GM12873 (cell line): ENCODE measurements around the gene HOXB6.

Experiments used
- TF ChIP-seq, protein P1 (sequence below): IDR thresholded peaks from 2 replicates; pipeline ENCODE4 v1.5.1; 2012; ENCODE audit warnings: low read depth, mild to moderate bottlenecking, moderate library complexity, low read length, control low read depth; ENCODE audit not compliant: insufficient read depth; ENCODE audit errors: missing control alignments

The HOXB6 gene

DNA sequence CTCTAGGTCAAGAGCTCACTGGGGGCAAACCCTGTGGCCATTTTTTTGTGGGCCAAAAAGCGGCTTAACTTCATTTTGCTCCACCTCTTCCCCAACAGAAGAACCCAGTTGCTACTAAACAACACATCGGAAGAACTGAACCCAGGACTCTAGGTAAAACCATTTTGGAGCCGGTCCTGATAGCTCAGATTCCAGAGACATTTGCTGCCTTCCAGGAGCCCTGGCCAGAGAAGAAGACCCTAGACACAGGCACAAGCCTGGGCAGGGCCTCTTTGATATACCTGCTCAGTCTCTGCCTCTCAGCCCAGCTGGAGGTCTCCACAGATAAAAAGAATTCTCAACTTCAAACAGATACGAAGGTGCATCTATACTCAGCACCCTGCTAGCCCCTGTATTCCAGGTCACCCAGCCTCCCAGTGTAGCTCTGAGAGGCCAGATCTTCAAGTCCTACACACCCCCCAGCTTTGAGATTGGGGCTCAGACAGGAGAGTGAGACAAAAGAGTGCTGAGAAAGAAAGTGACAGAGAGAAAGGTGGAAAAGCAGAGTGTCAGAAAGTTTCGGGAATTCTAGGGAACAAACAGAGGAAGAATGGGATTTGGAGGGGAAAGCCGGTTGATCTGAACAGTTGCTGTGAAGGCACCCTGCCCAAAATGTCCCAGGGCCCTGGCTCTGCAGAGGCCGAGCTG, 27.9 kb upstream of the HOXB6 start:
- TF ChIP-seq, protein P1, sequence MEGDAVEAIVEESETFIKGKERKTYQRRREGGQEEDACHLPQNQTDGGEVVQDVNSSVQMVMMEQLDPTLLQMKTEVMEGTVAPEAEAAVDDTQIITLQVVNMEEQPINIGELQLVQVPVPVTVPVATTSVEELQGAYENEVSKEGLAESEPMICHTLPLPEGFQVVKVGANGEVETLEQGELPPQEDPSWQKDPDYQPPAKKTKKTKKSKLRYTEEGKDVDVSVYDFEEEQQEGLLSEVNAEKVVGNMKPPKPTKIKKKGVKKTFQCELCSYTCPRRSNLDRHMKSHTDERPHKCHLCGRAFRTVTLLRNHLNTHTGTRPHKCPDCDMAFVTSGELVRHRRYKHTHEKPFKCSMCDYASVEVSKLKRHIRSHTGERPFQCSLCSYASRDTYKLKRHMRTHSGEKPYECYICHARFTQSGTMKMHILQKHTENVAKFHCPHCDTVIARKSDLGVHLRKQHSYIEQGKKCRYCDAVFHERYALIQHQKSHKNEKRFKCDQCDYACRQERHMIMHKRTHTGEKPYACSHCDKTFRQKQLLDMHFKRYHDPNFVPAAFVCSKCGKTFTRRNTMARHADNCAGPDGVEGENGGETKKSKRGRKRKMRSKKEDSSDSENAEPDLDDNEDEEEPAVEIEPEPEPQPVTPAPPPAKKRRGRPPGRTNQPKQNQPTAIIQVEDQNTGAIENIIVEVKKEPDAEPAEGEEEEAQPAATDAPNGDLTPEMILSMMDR, result no peak

DNA sequence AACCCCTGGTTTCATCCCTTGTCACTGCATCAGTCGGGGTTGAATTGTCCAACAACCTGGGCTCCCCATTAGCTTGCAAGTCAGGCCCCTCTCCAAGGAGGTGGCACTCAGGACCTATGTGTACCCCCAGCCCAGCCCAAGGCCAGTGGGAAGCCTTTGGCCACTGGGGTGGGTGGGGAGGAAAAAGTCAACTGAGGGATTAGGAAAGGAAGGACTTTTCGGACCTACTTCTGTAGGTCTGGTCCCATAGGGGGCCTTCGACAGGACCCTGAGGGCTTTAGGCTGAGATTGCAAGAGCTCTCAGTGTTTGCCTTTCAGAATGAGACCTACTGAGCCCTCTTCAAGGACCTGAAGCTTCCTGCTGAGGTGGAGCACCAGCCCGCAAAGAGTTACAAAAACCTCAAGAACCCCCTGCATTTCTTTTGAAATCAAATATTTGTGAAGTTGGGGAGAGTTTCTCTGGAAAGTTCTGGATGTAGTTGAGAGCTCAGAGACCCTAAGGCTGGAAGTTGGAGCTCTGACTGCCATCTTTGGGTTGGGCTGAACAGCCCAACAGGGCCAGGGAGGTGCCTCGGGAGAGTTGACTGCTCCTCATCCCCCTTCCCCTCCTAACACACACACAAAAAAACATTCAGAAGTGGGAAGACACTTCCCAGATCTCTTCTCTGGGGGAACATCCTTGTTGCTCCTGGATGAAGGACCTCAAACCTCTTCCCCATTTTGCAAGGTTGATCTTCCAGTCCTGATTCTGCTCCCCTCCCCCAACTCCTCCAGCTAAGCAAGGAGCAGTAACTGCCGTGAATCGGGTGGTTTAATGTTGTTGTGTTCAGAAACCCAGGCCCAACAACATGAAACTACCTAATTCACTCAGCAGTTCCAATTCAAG, 27.1 kb upstream of the HOXB6 start:
- TF ChIP-seq, protein P1, result no peak

DNA sequence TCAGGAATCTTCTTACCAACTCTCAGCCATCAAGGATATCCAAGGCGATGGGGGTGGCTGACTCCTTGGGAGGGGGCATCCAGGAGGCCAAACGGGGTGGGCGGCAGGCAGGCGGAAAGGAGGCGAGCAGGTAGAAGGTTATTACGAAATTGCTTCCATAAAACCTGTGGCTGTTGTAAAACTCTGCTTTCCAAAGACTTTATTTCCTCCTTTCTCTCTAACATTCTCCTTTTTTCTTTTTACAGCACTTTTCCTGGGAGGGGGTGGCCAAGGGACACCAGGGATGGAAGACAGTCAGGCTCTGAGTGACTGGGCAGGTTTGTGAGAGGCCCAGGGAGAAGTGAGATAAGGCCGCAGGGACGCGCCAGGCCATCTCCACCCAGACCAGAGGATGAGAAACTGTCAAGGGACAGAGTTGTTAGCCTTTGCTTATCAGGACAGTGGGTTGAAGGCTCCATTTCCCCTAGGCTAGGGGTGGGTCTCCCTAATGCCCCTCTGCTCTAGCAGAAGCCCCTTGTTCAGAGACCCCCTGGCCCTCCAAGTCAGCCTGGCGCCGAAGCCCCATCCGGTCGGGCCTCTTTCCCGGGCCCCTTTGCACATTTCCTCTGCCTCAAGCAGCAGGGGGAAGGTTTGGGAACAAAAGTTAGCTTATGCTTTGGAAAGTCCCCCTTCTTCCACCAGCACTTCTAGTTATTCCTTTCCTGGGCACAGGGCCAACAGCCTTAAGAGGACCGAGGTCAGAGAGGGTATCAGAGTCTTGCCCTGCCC, 26.3 kb upstream of the HOXB6 start:
- TF ChIP-seq, protein P1, result no peak

DNA sequence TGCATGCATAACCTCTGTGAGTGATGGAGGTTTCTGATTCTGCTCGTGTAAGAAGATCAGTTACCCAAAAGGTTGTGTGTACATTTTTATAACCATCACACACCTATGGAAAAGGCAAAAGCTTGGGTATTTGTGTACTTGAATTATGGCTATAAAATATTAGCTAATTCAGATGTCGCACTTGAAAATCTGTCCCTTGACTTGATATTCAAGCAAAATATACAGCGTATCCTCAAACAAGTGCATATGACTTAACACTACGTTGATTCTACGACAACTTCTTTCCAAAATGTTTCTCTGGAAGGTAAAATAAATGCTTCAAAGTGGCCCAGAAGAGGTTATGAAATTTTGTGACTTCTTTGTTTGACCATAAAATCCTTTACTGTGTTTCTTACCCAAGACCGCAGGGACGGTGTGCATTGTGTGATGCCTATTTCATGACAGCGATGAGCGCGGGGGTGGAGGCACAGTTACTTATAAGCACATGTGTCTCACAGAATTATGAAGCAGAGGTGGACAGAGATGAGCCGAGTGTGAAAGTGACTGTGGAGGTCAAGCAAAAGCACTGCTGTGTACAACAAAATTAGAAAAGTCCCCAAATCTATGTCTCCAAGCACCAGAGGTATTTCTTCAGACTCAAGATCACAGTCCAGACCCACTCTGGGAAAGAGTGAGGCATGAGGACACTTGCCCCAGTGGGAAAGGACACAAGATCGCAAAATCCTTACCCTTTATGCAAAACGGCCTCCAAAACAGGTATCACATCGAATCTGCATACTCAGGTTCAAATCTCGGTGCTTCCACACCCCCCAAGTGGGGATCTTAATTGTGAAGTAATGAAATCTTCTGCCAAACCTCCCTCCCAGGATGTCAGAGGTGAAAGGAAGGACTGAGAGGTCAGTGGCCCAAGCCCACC, 25.5 kb upstream of the HOXB6 start:
- TF ChIP-seq, protein P1, result no peak

DNA sequence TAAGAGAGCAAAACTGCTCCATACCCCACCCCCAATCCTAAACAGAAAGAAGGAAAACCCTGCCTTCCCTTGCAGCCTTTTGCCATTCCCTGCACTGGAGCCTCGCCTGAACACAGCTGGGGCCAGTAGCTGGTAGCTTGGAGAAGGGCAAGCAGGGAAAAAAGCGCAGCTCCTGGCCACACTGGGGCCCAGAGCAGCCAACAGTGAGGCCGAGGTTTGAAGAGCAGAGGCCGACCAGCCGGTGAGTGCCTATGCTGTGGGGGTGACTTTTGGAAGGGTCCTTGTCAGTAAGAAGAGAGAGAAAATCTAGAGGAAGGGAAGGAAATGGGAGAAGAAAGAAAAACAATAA, 24.6 kb upstream of the HOXB6 start:
- TF ChIP-seq, protein P1, result no peak

DNA sequence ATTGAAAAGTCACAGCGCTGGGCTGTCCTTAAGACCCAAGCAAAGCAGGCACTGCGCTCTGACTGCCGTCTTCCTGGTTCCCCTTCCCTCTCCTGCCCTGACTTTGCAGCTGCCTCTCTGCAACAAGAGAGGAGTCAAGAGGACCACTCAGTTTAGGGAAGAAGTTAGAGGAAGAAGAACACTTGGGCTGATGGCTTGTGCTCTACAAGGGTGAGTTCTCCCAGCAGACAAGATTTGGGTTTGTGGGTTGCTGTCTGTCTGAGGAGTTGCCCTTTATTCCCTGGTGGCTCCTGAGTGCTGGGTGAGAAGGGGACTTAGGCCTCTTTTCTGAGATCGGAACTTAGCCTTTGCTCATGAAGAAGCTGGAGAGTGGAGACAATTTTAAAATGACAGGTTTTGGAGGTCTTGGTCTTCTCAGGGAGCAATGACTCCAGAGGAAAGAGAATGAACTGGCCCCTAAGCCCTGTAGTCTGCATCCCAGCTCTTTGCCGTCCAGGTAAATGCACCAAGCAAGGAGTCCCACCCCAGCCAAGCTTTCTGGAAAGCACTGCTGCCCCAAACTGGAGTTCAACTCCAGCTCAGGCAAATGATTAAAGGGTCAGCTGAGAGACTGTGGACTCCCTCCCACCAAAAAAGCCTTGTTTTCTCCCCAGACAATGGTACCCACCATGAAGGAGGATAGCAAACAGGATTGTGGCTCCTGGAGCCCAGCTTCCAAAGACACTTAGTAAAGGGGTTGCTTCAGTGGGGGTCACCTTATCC, 24.0 kb upstream of the HOXB6 start:
- TF ChIP-seq, protein P1, result no peak
